OCI-LY1 (cell line): ENCODE results near the gene LCORL.

Source experiments
- H2AFZ ChIP-seq: fragments of 200-600 bp; sonication (generic), shearing (Covaris generic); 2 replicates; pipeline ENCODE4 v1.6.0; 2014; ENCODE audit warnings: antibody characterized with exemption, mild to moderate bottlenecking, low read length
- H3F3A ChIP-seq: fragments of 200-600 bp; sonication (generic), shearing (Covaris generic); 2 replicates; pipeline ENCODE4 v1.6.0; 2014; ENCODE audit warnings: mild to moderate bottlenecking, antibody characterized with exemption, low read length, moderate library complexity; ENCODE audit not compliant: insufficient read depth
- H3K27ac ChIP-seq: fragments of 200-600 bp; sonication (generic); 2 replicates; pipeline ENCODE4 v1.5.1; 2014; ENCODE audit warnings: low read length, mixed run types, mild to moderate bottlenecking, low read depth; ENCODE audit not compliant: poor library complexity, severe bottlenecking
- H3K27me3 ChIP-seq: fragments of 200-600 bp; sonication (generic); 2 replicates; pipeline ENCODE4 v1.6.0; 2014; ENCODE audit warnings: antibody characterized with exemption, mild to moderate bottlenecking, low read length, moderate library complexity; ENCODE audit not compliant: insufficient read depth
- H3K36me3 ChIP-seq: fragments of 200-600 bp; sonication (generic); 2 replicates; pipeline ENCODE4 v1.6.1; 2014; ENCODE audit warnings: mild to moderate bottlenecking, antibody characterized with exemption, low read length, moderate library complexity, mixed read lengths; ENCODE audit not compliant: insufficient read depth
- H3K4me1 ChIP-seq: fragments of 200-600 bp; sonication (generic); 2 replicates; pipeline ENCODE4 v1.5.1; 2014; ENCODE audit warnings: mild to moderate bottlenecking, low read length, moderate library complexity; ENCODE audit not compliant: insufficient read depth, severe bottlenecking
- H3K4me2 ChIP-seq: fragments of 200-600 bp; sonication (generic), shearing (Covaris generic); 2 replicates; pipeline ENCODE4 v1.6.1; 2014; ENCODE audit warnings: low read length
- H3K4me3 ChIP-seq: fragments of 200-600 bp; sonication (generic); 2 replicates; pipeline ENCODE4 v1.5.1; 2014; ENCODE audit warnings: low read length, low read depth, mild to moderate bottlenecking, mixed read lengths; ENCODE audit not compliant: poor library complexity, severe bottlenecking
- H3K79me2 ChIP-seq: fragments of 200-600 bp; shearing (Covaris generic); 2 replicates; pipeline ENCODE4 v1.6.1; 2016; ENCODE audit warnings: mixed run types, low read length, mixed read lengths; ENCODE audit not compliant: insufficient read depth
- H3K9ac ChIP-seq: fragments of 200-600 bp; sonication (generic), shearing (Covaris generic); 2 replicates; pipeline ENCODE4 v1.6.1; 2014; ENCODE audit warnings: mild to moderate bottlenecking, low read length, mixed read lengths
- H3K9me2 ChIP-seq: fragments of 200-600 bp; sonication (generic), shearing (Covaris generic); 2 replicates; pipeline ENCODE4 v1.6.1; 2014; ENCODE audit warnings: low read depth, mild to moderate bottlenecking, low read length, mixed read lengths
- H3K9me3 ChIP-seq: fragments of 200-600 bp; shearing (Covaris generic); 2 replicates; pipeline ENCODE4 v1.6.1; 2014; ENCODE audit warnings: low read length, mixed read lengths
- H4K20me1 ChIP-seq: fragments of 200-600 bp; sonication (generic), shearing (Covaris generic); 2 replicates; pipeline ENCODE4 v1.6.0; 2016; ENCODE audit warnings: mild to moderate bottlenecking, low read length; ENCODE audit not compliant: insufficient read depth
- CTCF ChIP-seq: fragments of 200-600 bp; sonication (generic), shearing (Covaris generic); IDR thresholded peaks from 2 replicates; pipeline ENCODE4 v1.5.1; 2017; ENCODE audit warnings: mild to moderate bottlenecking, antibody characterized with exemption, low read length, moderate library complexity, mixed read lengths
- EZH2 ChIP-seq: fragments of 200-600 bp; sonication (generic), shearing (Covaris generic); IDR thresholded peaks from 2 replicates; pipeline ENCODE4 v1.8.0; 2017; ENCODE audit warnings: borderline replicate concordance, mixed run types, mild to moderate bottlenecking, antibody characterized with exemption, low read length, moderate library complexity, mixed read lengths

LCORL gene

GRCh38 chr4:17805580-17806155 lies 215.9 kb downstream of the LCORL start:
- Histone ChIP-seq H3K79me2 (peaks cover 49% of the 10 kb centered on the region), H3K4me1 (peaks cover 15% of the 10 kb centered on the region), H3K9me2 (no peaks in the 10 kb centered on the region), H2AFZ (no peak overlapping the region), H3K4me2 (no peak overlapping the region), H3K27me3 (no peaks in the 10 kb centered on the region), H3K9ac (no peak overlapping the region), H3K36me3 (peaks cover 49% of the 10 kb centered on the region), H3K9me3 (no peaks in the 10 kb centered on the region), H3K27ac (no peak overlapping the region), H4K20me1 (no peaks in the 10 kb centered on the region), H3K4me3 (no peak overlapping the region), H3F3A (no peaks in the 10 kb centered on the region)
- TF ChIP-seq EZH2 (no peak), CTCF (no peak)

- Histone ChIP-seq H3K9me3 (no peaks in the 10 kb centered on the region), H4K20me1 (no peaks in the 10 kb centered on the region)
These were observed 223.7 kb downstream of the LCORL start for GRCh38 chr4:17797808-17798207.

GRCh38 chr4:17794730-17795129 lies 226.8 kb downstream of the LCORL start:
- H3K27ac ChIP-seq, result no peak overlapping the region
- H3F3A ChIP-seq, result no peaks in the 10 kb centered on the region
- H3K9me3 ChIP-seq, result no peaks in the 10 kb centered on the region
- no peaks in the 10 kb centered on the region for H3K79me2 ChIP-seq
- no peak overlapping the region for H3K9ac ChIP-seq
- H3K4me3 ChIP-seq, result no peak overlapping the region
- H3K27me3 ChIP-seq, result no peaks in the 10 kb centered on the region
- no peak overlapping the region for H2AFZ ChIP-seq
- no peaks in the 10 kb centered on the region; the same call in 1 of the 2 replicates for H3K36me3 ChIP-seq
- H3K4me2 ChIP-seq, result no peak overlapping the region
- TF ChIP-seq EZH2, result no peak
- TF ChIP-seq CTCF, result no peak
- no peaks in the 10 kb centered on the region for H4K20me1 ChIP-seq
- no peaks in the 10 kb centered on the region for H3K4me1 ChIP-seq
- no peaks in the 10 kb centered on the region for H3K9me2 ChIP-seq

More at GRCh38 chr4:17797808-17798207, 223.7 kb downstream of the LCORL start:
- H3K36me3 ChIP-seq, result peaks cover 12% of the 10 kb centered on the region
- no peak overlapping the region for H2AFZ ChIP-seq
- no peaks in the 10 kb centered on the region for H3K79me2 ChIP-seq
- no peak overlapping the region for H3K9ac ChIP-seq
- no peak overlapping the region for H3K4me3 ChIP-seq
- no peaks in the 10 kb centered on the region for H3K27me3 ChIP-seq
- TF ChIP-seq EZH2 (no peak), CTCF (no peak)
- no peaks in the 10 kb centered on the region for H3K9me2 ChIP-seq
- H3F3A ChIP-seq, result no peaks in the 10 kb centered on the region
- H3K4me1 ChIP-seq, result no peaks in the 10 kb centered on the region
- H3K27ac ChIP-seq, result no peak overlapping the region
- H3K4me2 ChIP-seq, result no peak overlapping the region
